ENCODE measurements around the gene ZNF746. TPM values are rescaled to one million over a fixed set of nuclear protein-coding genes. Genes with fewer than 3 reads are reported as not detected.

The ZNF746 gene
- total and polyA plus RNA-seq, 9 of the 15 experiments (the other 6 are each of a cell fraction or from before 2014, with no cell fraction given): 1.7 to 31.6 (median 13.3) TPM

- H3K79me2 ChIP-seq (ENCODE audit: control insufficient read depth, insufficient read depth, low read length): peaks cover 28% of the 10 kb centered on the region
- no peak overlapping the region for H3K27ac ChIP-seq (ENCODE audit: extremely low read depth, low read depth, low read length)
- WGBS (ENCODE audit: insufficient coverage, low coverage, missing lambda C conversion rate): 0% methylated on average over 1 of the region's 1 CpG
- ATAC-seq (no peak), DNase-seq (ENCODE audit: extremely low read depth in 1 of 4, low spot score in 3 of 4) (no peak), FAIRE-seq (no peak)
- ChIA-PET CTCF (ENCODE audit: low intra/inter-chr PET ratio) (interaction anchor here (0.6 kb wide), 1 partner anchor 35 kb away, joined by 5 read pairs; no protein-coding TSS in a partner anchor), POLR2A (interaction anchor here (0.6 to 3.6 kb wide), 2 partner anchors 13 to 1341 kb away, joined by 3 to 28 read pairs; no protein-coding TSS in a partner anchor)
- TF ChIP-seq VEZF1 (CRISPR knock-in tag; IDR thresholded peaks at IDR 0.05) (0 out of 2 replicates have a peak, but pooled peaks have one; percentile 20), FOXA3 (CRISPR knock-in tag; conservative IDR thresholded peaks at IDR 0.05 in 1 of 2, IDR thresholded peaks at IDR 0.05 in 1 of 2) (0 out of 4 replicates have a peak, but pooled peaks of 1 of the 2 experiments have one; percentile 12), ZBTB33 (CRISPR knock-in tag; IDR thresholded peaks at IDR 0.05) (0 out of 2 replicates have a peak, but pooled peaks have one; percentile 2), MBD1 (CRISPR knock-in tag; IDR thresholded peaks at IDR 0.05) (no peak)
- no peaks in the 10 kb centered on the region for H3K27me3 ChIP-seq (ENCODE audit: control insufficient read depth in 2 of 2, insufficient read depth in 2 of 2, low read length in 2 of 2)
- H3K9me3 ChIP-seq (replicated peaks; ENCODE audit: control insufficient read depth, insufficient read depth, low read depth, low read length): no peaks in the 10 kb centered on the region
- H3K36me3 ChIP-seq (ENCODE audit: control insufficient read depth, insufficient read depth, low read length): peaks cover 51% of the 10 kb centered on the region
- no peak overlapping the region for H2AFZ ChIP-seq (ENCODE audit: low read depth, low read length)
- no peaks in the 10 kb centered on the region for H4K20me1 ChIP-seq (replicated peaks; ENCODE audit: control insufficient read depth, insufficient read depth, low read length)
- H3K4me3 ChIP-seq: no peak overlapping the region
- in situ Hi-C loops (cut with MboI) (no loop called here), intact Hi-C loops (cut with micrococcal nuclease) (no loop called here)
- BruUV-seq (replicated peaks): no TSS peak
- H3K9me1 ChIP-seq (ENCODE audit: control insufficient read depth, insufficient read depth, low read length): no peaks in the 10 kb centered on the region
- peaks cover 17 to 20% of the 10 kb centered on the region in 2 experiments for H3K4me1 ChIP-seq (replicated peaks in 1 of 2; ENCODE audit: control insufficient read depth in 2 of 2, insufficient read depth in 2 of 2, low read length in 2 of 2)
- H3K4me2 ChIP-seq (ENCODE audit: insufficient read depth, low read length): no peak overlapping the region
- H3K9ac ChIP-seq (ENCODE audit: insufficient read depth in 1 of 2, low read depth in 2 of 2, low read length in 2 of 2): peak overlapping the region in 1 of 2 experiments; percentile 56; a peak in 1 of 4 replicates
Measured at GRCh38 chr7:149457766-149458165, 39.8 kb downstream of the ZNF746 start.

All from K562 (cell line).